Measurements from ENCODE around the gene ERFL. TPM values are rescaled to one million over a fixed set of nuclear protein-coding genes. Genes with fewer than 3 reads are reported as not detected.

ERFL gene
- total RNA-seq, 4 donors from 2014 or later: 0.27 to 1.9 (median 0.95) TPM

DNA sequence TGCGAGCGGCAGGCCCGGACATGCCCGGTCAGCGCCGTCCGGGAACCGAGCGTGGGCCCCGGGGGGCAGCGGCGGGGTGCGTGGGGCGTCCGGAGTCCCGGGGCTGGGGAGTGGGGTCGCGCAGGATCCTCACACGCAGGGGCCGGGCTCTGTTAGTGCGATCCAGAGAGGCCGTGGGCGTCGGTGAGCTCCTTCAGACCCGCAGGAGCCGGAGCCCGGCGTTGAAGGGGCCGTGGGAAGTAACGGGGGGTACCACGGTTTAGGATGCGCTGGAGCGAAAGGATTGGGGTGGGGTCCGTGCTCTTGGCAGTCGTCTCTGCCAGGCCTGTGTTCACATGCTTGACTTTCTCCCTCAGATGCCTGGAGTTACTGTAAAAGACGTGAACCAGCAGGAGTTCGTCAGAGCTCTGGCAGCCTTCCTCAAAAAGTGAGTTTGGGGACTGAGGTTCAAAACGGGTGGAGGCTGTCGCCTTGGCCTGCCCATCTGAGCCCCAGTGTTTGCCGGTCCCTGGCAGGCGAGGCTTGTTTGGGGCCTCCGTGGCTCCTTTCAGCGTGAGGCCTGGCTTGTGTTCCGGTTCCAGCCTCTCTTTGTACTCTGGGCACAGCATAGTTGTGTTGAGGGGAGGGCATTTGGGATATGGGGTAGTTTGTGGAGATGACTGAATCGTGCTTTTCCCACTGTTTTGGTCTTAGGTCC lies 67.7 kb downstream of the ERFL start:
- no peaks in the 10 kb centered on the region for H3K9me3 ChIP-seq
- intact Hi-C loops (cut with DNase I; ENCODE audit: low total_unique reads): no loop called here
- no peaks in the 10 kb centered on the region for H3K27me3 ChIP-seq
- TF ChIP-seq, protein P1, sequence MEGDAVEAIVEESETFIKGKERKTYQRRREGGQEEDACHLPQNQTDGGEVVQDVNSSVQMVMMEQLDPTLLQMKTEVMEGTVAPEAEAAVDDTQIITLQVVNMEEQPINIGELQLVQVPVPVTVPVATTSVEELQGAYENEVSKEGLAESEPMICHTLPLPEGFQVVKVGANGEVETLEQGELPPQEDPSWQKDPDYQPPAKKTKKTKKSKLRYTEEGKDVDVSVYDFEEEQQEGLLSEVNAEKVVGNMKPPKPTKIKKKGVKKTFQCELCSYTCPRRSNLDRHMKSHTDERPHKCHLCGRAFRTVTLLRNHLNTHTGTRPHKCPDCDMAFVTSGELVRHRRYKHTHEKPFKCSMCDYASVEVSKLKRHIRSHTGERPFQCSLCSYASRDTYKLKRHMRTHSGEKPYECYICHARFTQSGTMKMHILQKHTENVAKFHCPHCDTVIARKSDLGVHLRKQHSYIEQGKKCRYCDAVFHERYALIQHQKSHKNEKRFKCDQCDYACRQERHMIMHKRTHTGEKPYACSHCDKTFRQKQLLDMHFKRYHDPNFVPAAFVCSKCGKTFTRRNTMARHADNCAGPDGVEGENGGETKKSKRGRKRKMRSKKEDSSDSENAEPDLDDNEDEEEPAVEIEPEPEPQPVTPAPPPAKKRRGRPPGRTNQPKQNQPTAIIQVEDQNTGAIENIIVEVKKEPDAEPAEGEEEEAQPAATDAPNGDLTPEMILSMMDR (IDR thresholded peaks at IDR 0.05): no peak
- no peak for TF ChIP-seq POLR2A (IDR thresholded peaks at IDR 0.05)
- no peak for TF ChIP-seq EP300 (IDR thresholded peaks at IDR 0.05; ENCODE audit: low read depth)
- no peak for TF ChIP-seq POLR2AphosphoS5 (IDR thresholded peaks at IDR 0.05)
- DNase-seq: no peak
- in situ Hi-C loops (cut with MboI; ENCODE audit: low pct_ligation_motif_present in 1 of 4, low pct_unique_long_range_greater_than_20kb in 1 of 4, low sequenced_read_pairs in 3 of 4): no loop called here
- peaks cover 26 to 43% (median 29%) of the 10 kb centered on the region in 4 donors for H3K4me1 ChIP-seq
- peak overlapping the region; percentile 72 to 92 (median 80) for H3K4me3 ChIP-seq
- WGBS, 2 donors (ENCODE audit: low coverage in 1 of 2): 1% methylated on average over 33 of the region's 45 CpGs; no CpG with 5 or more reads in 1 of the 2 donors
- peak overlapping the region; percentile 93 to 97 (median 95) for H3K27ac ChIP-seq
- H3K36me3 ChIP-seq: peaks cover 0 to 28% (median 11%) of the 10 kb centered on the region in 4 donors

DNA sequence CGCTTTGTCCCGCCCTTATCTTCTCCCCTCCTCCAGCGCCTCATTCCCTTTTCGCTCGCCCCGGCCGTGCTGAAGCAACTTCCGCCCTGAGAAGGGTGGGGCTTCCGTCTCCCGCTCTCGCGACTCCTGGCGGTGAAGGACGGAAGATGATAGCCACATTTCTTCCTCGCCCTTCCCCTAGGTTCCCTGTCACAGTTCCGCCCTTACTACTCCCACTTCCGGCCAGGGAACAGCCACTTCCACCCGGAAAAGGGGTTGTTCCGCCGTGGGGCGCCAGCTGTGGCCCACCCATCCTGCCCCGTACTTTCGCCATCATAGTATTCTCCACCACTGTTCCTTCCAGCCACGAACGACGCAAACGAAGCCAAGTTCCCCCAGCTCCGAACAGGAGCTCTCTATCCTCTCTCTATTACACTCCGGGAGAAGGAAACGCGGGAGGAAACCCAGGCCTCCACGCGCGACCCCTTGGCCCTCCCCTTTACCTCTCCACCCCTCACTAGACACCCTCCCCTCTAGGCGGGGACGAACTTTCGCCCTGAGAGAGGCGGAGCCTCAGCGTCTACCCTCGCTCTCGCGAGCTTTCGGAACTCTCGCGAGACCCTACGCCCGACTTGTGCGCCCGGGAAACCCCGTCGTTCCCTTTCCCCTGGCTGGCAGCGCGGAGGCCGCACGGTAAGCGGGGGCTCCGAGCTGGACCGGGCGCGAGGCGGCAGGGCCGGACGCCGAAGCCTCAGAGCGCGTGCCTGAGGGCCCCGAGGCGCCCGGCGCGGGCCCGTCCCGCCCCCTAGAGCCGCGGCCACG lies 68.4 kb downstream of the ERFL start, which contains the start of gene RPS19:
RPS19 (plus strand) TSS at position 638 of the 801 bp plus-strand sequence. CDS start 520 bp downstream, outside the sequence.
- Histone ChIP-seq H3K27me3 (no peaks in the 10 kb centered on the region), H3K27ac (peak within 1 kb of the TSS; percentile 93 to 97 (median 95)), H3K36me3 (peaks cover 0 to 22% (median 11%) of the 10 kb centered on the region in 4 donors), H3K4me1 (peaks cover 26 to 38% (median 29%) of the 10 kb centered on the region in 4 donors), H3K9me3 (no peaks in the 10 kb centered on the region), H3K4me3 (peak within 1 kb of the TSS; percentile 72 to 92 (median 80))
- WGBS, 2 donors (ENCODE audit: low coverage in 1 of 2): 0 to 1% methylated on average over 14 to 46 of the region's 76 CpGs
- TF ChIP-seq, protein P1 (IDR thresholded peaks at IDR 0.05): peak; percentile 62 to 99 (median 79)
- TF ChIP-seq POLR2AphosphoS5 (IDR thresholded peaks at IDR 0.05) (peak; percentile 86 to 95 (median 94)), POLR2A (IDR thresholded peaks at IDR 0.05) (peak; percentile 83), EP300 (IDR thresholded peaks at IDR 0.05; ENCODE audit: low read depth) (no peak)
- DNase-seq: peak; percentile 99
- intact Hi-C loops (cut with DNase I; ENCODE audit: low total_unique reads): no loop called here
- in situ Hi-C loops (cut with MboI; ENCODE audit: low pct_ligation_motif_present in 1 of 4, low pct_unique_long_range_greater_than_20kb in 1 of 4, low sequenced_read_pairs in 3 of 4): no loop called here

DNA sequence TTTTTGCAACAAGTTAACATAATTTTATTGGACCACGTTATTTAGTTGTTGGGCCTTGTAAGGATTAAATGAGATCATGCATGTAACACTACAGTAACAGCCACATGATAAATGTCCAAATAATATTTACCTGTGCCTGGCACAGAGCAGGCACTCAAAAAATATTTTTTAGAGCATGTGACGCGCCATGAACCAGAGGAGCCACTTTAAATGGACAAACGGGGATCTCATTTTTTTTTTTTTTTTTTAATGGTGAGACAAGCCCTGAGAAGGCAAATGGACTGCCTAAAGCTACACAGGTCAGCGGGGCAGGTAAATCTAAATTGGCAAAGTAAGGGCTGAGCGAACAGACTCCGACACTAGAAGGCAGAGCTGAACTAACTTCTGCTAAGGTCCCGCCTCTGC lies 69.0 kb downstream of the ERFL start:
- WGBS, 2 donors (ENCODE audit: low coverage in 1 of 2): 2 to 6% methylated on average over 8 of the region's 8 CpGs
- no peaks in the 10 kb centered on the region for H3K9me3 ChIP-seq
- peaks cover 0 to 16% (median 8%) of the 10 kb centered on the region in 4 donors for H3K36me3 ChIP-seq
- TF ChIP-seq EP300 (IDR thresholded peaks at IDR 0.05; ENCODE audit: low read depth) (no peak), POLR2AphosphoS5 (IDR thresholded peaks at IDR 0.05) (no peak), POLR2A (IDR thresholded peaks at IDR 0.05) (no peak)
- TF ChIP-seq, protein P1 (IDR thresholded peaks at IDR 0.05): no peak
- intact Hi-C loops (cut with DNase I; ENCODE audit: low total_unique reads) (no loop called here), in situ Hi-C loops (cut with MboI; ENCODE audit: low pct_ligation_motif_present in 1 of 4, low pct_unique_long_range_greater_than_20kb in 1 of 4, low sequenced_read_pairs in 3 of 4) (no loop called here)
- peaks cover 26 to 34% (median 29%) of the 10 kb centered on the region in 4 donors for H3K4me1 ChIP-seq
- peak overlapping the region; percentile 93 to 97 (median 95) for H3K27ac ChIP-seq
- peak overlapping the region in 2 of 4 donors; percentile 72 to 92 for H3K4me3 ChIP-seq
- no peaks in the 10 kb centered on the region for H3K27me3 ChIP-seq
- DNase-seq: no peak

Small RNA genes within 50 kb of the gene (small RNA-seq; reads per million reads assigned to genes)
- gene MIR6797: 0 reads per million in 4 donors

Other genes starting within 250 kb of the ERFL start
- 1,000 to 10,000 TPM in 3 of 4 donors, 10 to 100 TPM in 1; 26.3 to 2,498 (median 1,946) TPM for gene CEACAM7, start 240.2 kb downstream of the ERFL start, total RNA-seq
- 1,000 to 10,000 TPM in 3 of 4 donors, 10 to 100 TPM in 1; 95.5 to 1,964 (median 1,677) TPM for gene CEACAM5, start 219.8 kb downstream of the ERFL start, total RNA-seq
- gene CEACAM6, start 172.9 kb downstream of the ERFL start, total RNA-seq: 100 to 1,000 TPM in 2 of 4 donors, 10 to 100 TPM in 2; 33.8 to 209 (median 104) TPM
- 1 to 10 TPM in 2 of 4 donors, under 1 TPM in 1, not detected in 1; 0.82 to 2.2 (median 1.6) TPM for gene CEACAM3, start 131.9 kb downstream of the ERFL start, total RNA-seq
- not detected for gene LYPD4, start 83.8 kb downstream of the ERFL start, total RNA-seq
- gene DMRTC2, start 83.4 kb downstream of the ERFL start, total RNA-seq: not detected
- 1,000 to 10,000 TPM in 2 of 4 donors, 100 to 1,000 TPM in 2; 595 to 1,336 (median 1,016) TPM for gene RPS19, start 68.2 kb downstream of the ERFL start, total RNA-seq
- 10 to 100 TPM in 1 of 4 donors, 1 to 10 TPM in 2, not detected in 1; 2.3 to 33.0 (median 8.2) TPM for gene CD79A, start 51.2 kb downstream of the ERFL start, total RNA-seq
- gene ARHGEF1, start 45.3 kb downstream of the ERFL start, total RNA-seq: 100 to 1,000 TPM in 2 of 4 donors, 10 to 100 TPM in 2; 64.3 to 215 (median 113) TPM
- 100 to 1,000 TPM in 3 of 4 donors, 10 to 100 TPM in 1; 75.6 to 235 (median 165) TPM for gene RABAC1, start 30.9 kb upstream of the ERFL start, total RNA-seq
- 1 to 10 TPM in 2 of 4 donors, under 1 TPM in 1, not detected in 1; 0.20 to 1.1 (median 1.1) TPM for gene ATP1A3, start 65.8 kb upstream of the ERFL start, total RNA-seq
- gene GRIK5, start 141.8 kb upstream of the ERFL start, total RNA-seq: 10 to 100 TPM in 1 of 4 donors, 1 to 10 TPM in 3; 1.6 to 13.1 (median 3.6) TPM
- 10 to 100 TPM in 3 of 4 donors, 1 to 10 TPM in 1; 8.0 to 18.7 (median 16.5) TPM for gene ZNF574, start 147.7 kb upstream of the ERFL start, total RNA-seq
- gene POU2F2, start 204.0 kb upstream of the ERFL start, total RNA-seq: 1 to 10 TPM in 3 of 4 donors, under 1 TPM in 1; 0.96 to 7.1 (median 3.4) TPM

Measured in transverse colon (tissue), 4 donors.